Measurements from ENCODE around the gene LRRC2. TPM values are rescaled to one million over a fixed set of nuclear protein-coding genes. Genes with fewer than 3 reads are reported as not detected.

The LRRC2 gene
- total RNA-seq, 2 donors from 2014 or later = not detected

DNA sequence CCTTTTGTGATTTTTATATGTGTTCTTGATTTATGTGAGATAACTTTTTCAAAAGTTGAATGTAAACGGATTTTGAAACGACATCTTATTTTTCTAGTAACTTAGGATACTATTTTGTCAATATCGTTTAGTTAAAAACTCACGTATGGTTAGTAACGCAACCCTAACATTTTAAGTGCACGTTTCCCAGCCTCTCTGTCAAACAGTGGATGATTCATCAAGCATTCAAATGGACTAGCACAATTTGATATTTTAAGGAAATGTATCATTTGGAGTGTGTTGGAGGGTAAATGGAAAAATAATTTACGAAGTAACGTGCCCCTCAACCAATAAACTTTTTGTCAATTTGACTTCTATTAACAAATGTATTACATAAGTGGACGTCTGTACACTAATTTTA lies 45.0 kb downstream of the LRRC2 start:
- DNase-seq (ENCODE audit: low spot score in 2 of 2) (no peak), ATAC-seq (no peak)
- no peak overlapping the region for H3K27ac Mint-ChIP-seq
- H3K36me3 Mint-ChIP-seq = no peaks in the 10 kb centered on the region
- H3K9me3 Mint-ChIP-seq = no peaks in the 10 kb centered on the region

DNA sequence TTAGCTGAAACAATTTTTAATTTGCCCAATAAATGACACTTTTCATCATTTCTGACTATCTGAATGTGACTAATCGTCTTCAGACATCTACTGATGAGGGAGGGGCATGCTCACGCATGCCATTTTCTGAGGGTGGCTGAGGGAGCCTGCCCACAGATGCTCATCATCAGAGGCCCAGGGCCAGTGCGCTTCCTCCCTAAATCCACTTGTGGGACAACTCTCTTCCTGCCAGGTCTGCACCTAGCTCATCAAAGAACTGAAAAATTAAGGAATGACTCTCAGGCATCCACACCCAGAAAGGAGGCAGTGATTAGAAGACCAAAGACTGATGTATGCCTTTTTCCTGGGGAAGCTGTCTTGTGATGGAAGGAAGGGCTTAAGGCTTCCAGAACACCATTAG lies 45.6 kb downstream of the LRRC2 start:
- ATAC-seq (no peak), DNase-seq (ENCODE audit: low spot score in 2 of 2) (no peak)
- H3K36me3 Mint-ChIP-seq = no peaks in the 10 kb centered on the region
- no peaks in the 10 kb centered on the region for H3K9me3 Mint-ChIP-seq
- H3K27ac Mint-ChIP-seq = no peak overlapping the region

GRCh38 chr3:46519952-46520351 lies 46.1 kb downstream of the LRRC2 start:
- no peak for DNase-seq (ENCODE audit: low spot score in 2 of 2)
- no peak overlapping the region for H3K27ac Mint-ChIP-seq
- no peak for ATAC-seq
- no peaks in the 10 kb centered on the region for H3K9me3 Mint-ChIP-seq
- no peaks in the 10 kb centered on the region for H3K36me3 Mint-ChIP-seq

DNA sequence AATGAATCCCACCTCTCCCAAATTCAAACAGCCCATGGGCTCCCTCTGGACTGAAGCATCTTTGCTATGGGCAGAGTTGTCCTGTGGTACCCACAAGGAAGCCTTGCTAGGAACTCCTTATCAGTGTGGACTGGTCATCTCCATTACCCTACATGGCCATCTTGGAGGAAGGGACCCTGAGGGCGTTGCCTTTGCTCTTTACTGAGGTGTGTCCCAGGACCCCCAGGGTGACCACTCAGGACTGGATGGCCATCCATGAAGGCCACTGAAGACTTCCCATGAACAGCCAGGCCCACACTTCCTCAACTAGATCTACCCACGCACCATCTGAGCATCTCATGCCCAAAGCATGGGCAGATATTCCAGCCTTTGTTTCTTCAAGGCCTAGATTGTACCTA lies 48.3 kb downstream of the LRRC2 start:
- ATAC-seq = no peak
- Mint-ChIP-seq H3K9me3 (no peaks in the 10 kb centered on the region), H3K27ac (no peak overlapping the region), H3K36me3 (no peaks in the 10 kb centered on the region)
- DNase-seq (ENCODE audit: low spot score in 2 of 2) = no peak

GRCh38 chr3:46517016-46517783 lies 48.9 kb downstream of the LRRC2 start:
- no peak for ATAC-seq
- H3K9me3 Mint-ChIP-seq = no peaks in the 10 kb centered on the region

GRCh38 chr3:46516521-46516920 lies 49.6 kb downstream of the LRRC2 start:
- ATAC-seq (no peak), DNase-seq (ENCODE audit: low spot score in 2 of 2) (no peak)
- no peak overlapping the region for H3K27ac Mint-ChIP-seq
- H3K36me3 Mint-ChIP-seq = no peaks in the 10 kb centered on the region
- no peaks in the 10 kb centered on the region for H3K9me3 Mint-ChIP-seq

More at GRCh38 chr3:46517016-46517783, 48.9 kb downstream of the LRRC2 start:
- DNase-seq (ENCODE audit: low spot score in 2 of 2) = no peak
- no peaks in the 10 kb centered on the region for H3K36me3 Mint-ChIP-seq
- no peak overlapping the region for H3K27ac Mint-ChIP-seq

DNA sequence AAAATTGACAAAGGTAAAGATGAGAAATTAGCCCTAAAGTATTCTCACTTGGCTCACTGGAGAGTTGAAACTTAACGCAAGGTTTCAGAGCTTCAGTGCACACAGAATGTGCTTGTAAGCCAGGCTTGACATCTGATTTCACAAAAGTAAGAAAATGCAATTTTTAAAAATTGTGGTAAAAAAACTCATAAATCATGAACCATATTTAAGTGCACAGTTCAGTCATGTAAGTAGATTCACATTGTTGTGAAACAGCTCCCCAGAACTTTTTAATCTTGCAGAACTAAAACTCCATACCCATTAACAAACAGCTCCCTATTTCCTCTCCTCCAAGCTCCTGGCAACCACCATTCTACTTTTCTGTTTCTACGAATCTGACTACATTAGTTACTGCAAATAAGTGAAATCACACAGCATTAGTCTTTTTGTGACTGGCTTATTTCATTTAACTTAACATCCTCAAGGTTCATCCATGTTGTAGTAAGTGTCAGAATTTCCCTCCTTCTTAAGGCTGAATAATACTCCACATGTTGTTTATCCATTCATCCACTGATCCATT lies 53.8 kb downstream of the LRRC2 start:
- DNase-seq (ENCODE audit: low spot score in 2 of 2) (no peak), ATAC-seq (no peak)
- Mint-ChIP-seq H3K9me3 (no peaks in the 10 kb centered on the region), H3K27ac (no peak overlapping the region), H3K36me3 (no peaks in the 10 kb centered on the region)

GRCh38 chr3:46509661-46510187 lies 56.4 kb downstream of the LRRC2 start:
- DNase-seq (ENCODE audit: low spot score in 2 of 2) = no peak
- ATAC-seq = no peak
- no peak overlapping the region for H3K27ac Mint-ChIP-seq
- H3K36me3 Mint-ChIP-seq = peaks cover 0 to 8% of the 10 kb centered on the region in 2 donors
- peaks cover 0 to 11% of the 10 kb centered on the region in 2 donors for H3K9me3 Mint-ChIP-seq

DNA sequence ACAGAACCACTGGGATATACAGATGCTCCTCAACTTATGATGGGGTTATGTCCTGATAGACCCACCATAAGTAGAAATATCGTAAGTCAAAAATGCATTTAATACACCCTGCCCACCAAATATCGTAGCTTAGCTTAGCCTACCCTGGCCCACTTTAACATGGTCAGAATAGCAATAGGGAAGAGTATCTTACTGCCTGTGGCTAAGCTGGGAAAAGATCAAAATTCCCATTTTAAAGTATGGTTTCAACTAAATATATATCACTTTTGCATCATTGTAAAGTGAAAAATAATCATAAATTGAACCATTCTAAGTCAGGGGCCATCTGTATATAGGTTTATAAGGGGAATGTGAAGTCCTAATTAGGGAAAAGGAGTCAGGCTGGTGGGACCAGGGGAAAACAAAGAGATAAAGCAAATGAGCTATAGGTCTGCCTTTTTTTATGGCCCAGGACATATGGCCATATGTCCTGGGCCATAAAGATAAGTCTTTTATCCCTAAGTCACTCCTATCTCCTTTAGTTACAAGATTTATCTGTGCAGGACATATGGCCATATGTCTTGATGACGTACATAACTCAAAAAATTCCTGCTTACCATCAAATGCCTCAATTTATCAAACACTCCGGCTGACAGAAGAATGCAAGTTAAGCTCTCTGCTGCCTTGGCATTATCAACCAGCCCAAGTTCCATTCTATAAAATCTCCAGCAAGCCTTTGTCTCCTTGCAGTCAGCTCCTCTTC lies 57.1 kb downstream of the LRRC2 start:
- ATAC-seq = no peak
- H3K9me3 Mint-ChIP-seq = peaks cover 0 to 11% of the 10 kb centered on the region in 2 donors
- H3K36me3 Mint-ChIP-seq = peaks cover 0 to 8% of the 10 kb centered on the region in 2 donors
- DNase-seq (ENCODE audit: low spot score in 2 of 2) = no peak
- H3K27ac Mint-ChIP-seq = no peak overlapping the region

DNA sequence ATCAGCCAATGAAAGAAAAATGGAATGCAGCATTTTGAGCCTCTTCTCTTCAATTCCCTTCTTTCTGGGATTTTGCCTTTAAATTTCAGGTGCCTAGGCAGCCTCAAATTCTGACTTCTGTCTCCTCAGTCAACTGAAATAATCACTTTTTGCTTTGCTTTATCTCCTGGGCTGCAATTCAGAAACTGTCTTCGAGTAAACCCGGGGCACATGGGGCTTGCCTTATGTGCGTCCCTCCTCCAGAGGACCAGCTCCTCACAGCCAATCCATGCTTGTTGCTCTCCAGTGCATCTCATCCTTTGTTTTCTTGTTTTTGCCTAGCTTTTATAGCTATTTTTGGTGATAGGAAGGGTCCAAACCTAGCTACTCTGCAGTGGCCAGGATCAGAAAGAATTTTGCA lies 59.6 kb downstream of the LRRC2 start:
- no peak for ATAC-seq
- H3K9me3 Mint-ChIP-seq = peaks cover 0 to 16% of the 10 kb centered on the region in 2 donors
- H3K36me3 Mint-ChIP-seq = peaks cover 0 to 8% of the 10 kb centered on the region in 2 donors
- no peak overlapping the region for H3K27ac Mint-ChIP-seq
- DNase-seq (ENCODE audit: low spot score in 2 of 2) = no peak

GRCh38 chr3:46505953-46506352 lies 60.1 kb downstream of the LRRC2 start:
- H3K36me3 Mint-ChIP-seq = peaks cover 0 to 8% of the 10 kb centered on the region in 2 donors
- no peak overlapping the region for H3K27ac Mint-ChIP-seq
- no peak for DNase-seq (ENCODE audit: low spot score in 2 of 2)
- no peak for ATAC-seq
- peaks cover 0 to 16% of the 10 kb centered on the region in 2 donors for H3K9me3 Mint-ChIP-seq

DNA sequence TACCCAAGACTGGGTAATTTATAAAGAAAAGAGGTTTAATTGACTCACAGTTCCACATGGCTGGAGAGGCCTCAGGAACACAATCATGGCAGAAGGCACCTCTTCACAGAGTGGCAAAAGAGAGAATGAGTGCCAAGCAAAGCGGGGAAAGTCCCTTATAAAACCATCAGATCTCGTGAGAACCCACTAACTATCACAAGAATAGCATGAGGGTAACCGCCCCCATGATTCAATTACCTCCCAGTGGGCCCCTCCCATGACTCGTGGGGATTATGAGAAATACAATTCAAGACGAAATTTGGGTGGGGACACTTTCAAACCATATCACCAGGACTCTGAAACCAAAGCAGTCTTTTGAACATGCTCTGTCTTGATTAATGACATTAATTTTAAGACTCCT lies 61.3 kb downstream of the LRRC2 start:
- ATAC-seq (peak; percentile 18 to 70), DNase-seq (ENCODE audit: low spot score in 2 of 2) (no peak)
- H3K36me3 Mint-ChIP-seq = peaks cover 0 to 8% of the 10 kb centered on the region in 2 donors
- H3K27ac Mint-ChIP-seq = no peak overlapping the region
- H3K9me3 Mint-ChIP-seq = peaks cover 0 to 16% of the 10 kb centered on the region in 2 donors

DNA sequence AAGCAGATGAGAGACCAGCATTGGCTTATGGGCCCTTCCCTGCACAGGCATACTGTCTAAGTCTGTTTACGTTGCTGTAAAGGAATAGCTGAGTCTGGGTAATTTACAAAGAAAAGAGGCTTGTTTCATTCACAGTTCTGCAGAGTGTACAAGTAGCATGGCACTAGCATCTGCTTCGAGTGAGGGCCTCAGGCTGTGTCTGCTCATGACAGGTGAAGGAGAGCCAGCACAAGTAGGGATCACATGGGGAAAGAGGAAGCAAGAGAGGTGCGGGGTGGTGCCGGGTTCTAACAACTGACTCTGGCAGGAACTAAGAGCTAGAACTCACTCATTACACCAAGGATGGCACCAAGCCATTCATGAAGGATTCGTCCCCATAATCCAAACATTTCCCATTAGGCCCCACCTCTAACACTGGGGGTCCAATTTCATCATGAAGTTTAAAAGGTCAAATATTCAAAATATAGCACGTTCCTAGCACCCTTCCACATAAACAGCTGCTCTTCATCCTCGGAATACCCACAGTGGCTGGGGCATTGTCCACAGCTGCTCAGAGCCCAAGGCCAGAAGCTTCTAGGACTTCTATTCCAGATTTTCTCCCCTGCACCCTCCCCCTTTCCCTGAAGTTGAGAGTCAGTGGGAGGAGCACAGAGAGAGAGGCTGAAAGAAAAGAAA lies 62.8 kb downstream of the LRRC2 start:
- ATAC-seq = no peak
- peaks cover 0 to 16% of the 10 kb centered on the region in 2 donors for H3K9me3 Mint-ChIP-seq
- peaks cover 0 to 8% of the 10 kb centered on the region in 2 donors for H3K36me3 Mint-ChIP-seq
- DNase-seq (ENCODE audit: low spot score in 2 of 2) = no peak
- H3K27ac Mint-ChIP-seq = no peak overlapping the region

- Mint-ChIP-seq H3K9me3 (peaks cover 0 to 14% of the 10 kb centered on the region in 2 donors), H3K36me3 (peaks cover 0 to 8% of the 10 kb centered on the region in 2 donors), H3K27ac (no peak overlapping the region)
- DNase-seq (ENCODE audit: low spot score in 2 of 2) (no peak), ATAC-seq (no peak)
Observed at GRCh38 chr3:46501702-46502101, 64.4 kb downstream of the LRRC2 start.

DNA sequence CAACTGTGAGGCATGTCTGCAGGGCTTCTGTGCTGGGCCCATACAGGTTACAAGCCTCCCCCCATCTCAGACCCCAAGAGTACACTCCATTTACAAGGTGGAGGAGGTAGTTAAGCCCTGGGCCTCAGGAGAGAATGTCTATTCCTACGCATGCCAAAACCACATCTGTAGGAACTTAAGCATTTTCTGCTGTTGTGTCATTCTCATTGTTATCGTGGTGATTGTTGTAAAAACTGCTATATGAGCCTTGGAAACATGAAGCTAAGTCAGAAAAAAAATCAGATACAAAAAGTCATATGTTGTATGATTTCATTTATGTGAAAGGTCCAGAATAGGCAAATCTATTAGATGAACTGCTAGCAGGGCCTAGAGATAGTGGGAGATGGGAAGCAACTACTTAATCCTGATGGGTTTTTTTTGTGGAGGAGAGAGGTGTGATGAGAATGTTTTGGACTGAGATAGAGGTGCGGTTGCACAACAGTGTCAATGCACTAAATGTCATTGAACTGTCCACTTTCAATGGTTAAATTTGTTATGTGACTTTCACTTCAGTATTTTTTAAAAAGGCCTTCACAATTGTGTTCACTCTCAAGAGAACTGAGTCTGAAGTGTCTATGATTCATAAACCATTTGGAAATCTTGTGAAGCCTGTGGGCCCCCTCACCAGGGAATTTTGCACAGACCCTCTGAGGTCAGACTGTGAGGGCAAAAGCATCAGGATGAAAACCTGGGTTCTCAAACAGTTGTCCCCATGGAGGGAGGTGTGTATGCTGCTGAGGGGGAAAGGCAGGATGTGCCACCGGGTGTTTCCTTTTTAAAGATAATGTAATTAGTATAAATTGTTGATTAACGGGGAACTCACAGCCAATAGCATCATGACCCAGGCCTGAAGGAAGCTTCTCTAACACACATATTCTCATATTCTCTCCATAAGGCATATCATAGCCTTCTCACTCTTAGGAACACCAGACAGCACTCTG lies 65.2 kb downstream of the LRRC2 start:
- DNase-seq (ENCODE audit: low spot score in 2 of 2) (no peak), ATAC-seq (no peak)
- peaks cover 0 to 11% of the 10 kb centered on the region in 2 donors for H3K9me3 Mint-ChIP-seq
- H3K27ac Mint-ChIP-seq = no peak overlapping the region
- H3K36me3 Mint-ChIP-seq = peaks cover 0 to 8% of the 10 kb centered on the region in 2 donors
